NCI-H2171 (cell line): ENCODE data around the gene RYR1.
"Not testable (repeated sequence)": the region's sequence is repeated elsewhere in the genome, so short reads cannot be mapped to it uniquely, and the experiment has no call there.

ENCODE experiments used
- DNase-seq: peaks from one replicate; lab custom pipeline; 2025; lab: John Stamatoyannopoulos, UW

The RYR1 gene

DNA sequence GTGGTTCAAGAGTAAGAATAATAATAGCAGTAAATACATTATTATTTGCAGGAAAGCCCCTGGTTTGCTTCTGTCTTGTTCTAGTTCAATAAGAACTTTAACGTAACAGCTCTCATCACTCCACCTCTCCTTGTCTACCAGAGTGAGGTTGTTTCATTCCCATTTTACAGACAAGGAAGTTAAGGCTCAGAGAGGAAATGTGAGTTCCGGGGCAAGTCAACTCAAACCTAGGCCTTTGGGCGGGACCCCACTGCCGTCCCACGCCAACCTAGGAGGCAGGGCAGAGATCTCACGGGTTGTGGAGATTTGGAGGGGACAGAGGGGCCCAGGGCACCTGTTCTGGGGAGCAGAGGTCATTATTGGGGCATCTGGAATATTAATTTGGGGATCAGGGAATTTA lies 182.8 kb downstream of the RYR1 start:
- no peak for DNase-seq

DNA sequence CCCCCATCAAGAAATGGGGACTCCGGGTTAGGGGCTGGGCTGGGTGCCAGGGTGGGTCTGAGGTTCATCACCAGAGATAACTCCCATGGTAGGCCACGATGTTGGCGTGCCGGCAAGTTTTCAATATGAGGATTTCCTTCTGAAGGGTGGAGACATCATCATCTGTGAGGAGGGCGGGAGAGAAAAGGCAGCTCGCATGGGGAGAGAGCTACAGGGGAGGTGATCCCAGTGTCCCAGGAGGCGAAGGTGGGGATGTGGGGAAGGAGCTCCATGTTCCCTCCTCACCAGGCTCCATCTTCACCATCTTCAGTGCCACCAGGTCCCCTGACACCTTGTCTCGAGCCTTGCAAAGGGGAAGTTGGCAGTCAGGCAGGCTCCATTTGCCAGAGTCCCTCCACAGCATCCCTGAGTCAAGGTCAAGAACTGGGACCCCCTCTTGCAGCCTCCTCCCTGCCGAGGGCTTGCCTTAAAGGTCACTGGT lies 183.8 kb downstream of the RYR1 start:
- DNase-seq = no peak

DNA sequence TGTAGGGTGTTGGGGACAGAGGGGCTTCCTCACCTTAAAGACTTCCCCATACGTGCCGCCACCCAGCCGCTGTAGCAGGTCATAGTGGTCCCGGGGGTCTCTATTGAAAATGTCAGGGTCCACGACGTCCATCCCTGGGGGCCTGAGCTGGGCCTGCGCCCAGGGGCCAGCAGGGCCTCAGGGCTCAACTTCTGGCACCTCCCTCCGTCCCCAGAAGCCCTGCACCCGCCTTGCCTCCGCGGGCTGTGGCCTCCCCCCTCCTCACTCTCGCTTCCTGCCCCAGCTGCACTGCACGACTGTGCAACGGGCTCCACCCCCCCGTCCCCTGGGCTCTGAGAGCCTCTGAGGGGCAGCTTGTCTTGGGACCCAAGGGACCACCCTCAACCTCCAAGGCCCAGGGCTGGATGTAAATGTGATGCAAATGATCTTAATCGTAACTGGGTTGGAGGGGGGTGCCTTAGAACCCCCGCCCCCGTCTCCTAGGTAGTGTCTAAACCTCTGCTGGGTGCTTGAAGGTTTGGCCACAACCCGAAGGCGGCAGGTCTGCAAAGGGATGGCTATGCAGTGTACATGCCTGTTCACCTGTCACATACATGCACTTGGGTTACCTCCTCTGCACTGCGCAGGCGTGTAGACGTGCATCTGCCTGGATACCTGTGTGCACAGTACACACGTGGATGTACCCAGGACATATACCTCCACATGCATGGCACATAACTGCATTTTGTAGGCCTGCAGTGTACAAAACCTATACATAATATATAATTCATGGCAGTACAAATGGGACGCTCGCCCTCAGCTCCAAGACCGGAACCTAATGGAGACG lies 184.5 kb downstream of the RYR1 start, which contains the start of gene MAP4K1:
TSS of gene MAP4K1 (minus strand) at position 190 of the 826 bp plus-strand sequence. CDS start at position 132, 58 bp downstream.
- DNase-seq = peak; percentile 70

DNA sequence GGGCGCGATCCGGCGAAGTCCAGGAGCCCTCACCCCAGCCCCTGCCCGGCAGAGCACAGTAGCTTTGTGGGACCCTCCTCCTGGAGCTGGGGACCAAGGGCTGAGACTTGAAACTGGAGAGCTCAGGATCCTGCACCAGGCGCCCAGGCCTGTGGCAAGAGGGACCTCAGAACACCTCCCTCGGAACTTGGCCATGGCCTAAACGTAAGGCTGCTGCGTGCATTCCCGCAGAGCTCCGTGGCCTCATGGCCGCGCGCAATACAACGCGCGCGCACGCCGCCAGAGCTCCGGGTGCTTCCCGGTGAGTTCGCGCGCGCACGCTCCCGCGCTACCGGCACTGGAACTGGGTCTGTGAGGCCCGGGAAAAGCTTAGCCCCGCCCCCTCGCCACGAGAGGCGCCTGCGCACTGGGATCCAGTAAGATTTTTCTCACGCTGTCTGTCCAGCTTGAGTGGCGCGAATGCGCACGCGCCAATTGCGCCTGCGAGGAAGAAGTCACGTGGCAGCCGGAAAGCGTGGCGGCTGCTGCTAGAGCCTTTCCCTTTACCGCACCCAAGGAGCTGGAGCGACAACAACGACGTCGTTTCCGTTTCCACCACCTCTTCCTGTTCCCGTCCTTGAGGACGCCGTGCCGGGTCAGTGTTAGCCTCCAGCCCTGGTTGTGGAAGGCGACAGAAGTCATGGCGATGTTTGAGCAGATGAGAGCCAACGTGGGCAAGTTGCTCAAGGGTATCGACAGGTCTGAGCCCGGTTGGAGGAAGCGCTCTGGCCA lies 185.3 kb downstream of the RYR1 start, which contains the start of gene EIF3K:
TSS of gene EIF3K (plus strand) at position 599 of the 771 bp plus-strand sequence. CDS start at position 680, 81 bp downstream.
- peak; percentile 95 for DNase-seq

DNA sequence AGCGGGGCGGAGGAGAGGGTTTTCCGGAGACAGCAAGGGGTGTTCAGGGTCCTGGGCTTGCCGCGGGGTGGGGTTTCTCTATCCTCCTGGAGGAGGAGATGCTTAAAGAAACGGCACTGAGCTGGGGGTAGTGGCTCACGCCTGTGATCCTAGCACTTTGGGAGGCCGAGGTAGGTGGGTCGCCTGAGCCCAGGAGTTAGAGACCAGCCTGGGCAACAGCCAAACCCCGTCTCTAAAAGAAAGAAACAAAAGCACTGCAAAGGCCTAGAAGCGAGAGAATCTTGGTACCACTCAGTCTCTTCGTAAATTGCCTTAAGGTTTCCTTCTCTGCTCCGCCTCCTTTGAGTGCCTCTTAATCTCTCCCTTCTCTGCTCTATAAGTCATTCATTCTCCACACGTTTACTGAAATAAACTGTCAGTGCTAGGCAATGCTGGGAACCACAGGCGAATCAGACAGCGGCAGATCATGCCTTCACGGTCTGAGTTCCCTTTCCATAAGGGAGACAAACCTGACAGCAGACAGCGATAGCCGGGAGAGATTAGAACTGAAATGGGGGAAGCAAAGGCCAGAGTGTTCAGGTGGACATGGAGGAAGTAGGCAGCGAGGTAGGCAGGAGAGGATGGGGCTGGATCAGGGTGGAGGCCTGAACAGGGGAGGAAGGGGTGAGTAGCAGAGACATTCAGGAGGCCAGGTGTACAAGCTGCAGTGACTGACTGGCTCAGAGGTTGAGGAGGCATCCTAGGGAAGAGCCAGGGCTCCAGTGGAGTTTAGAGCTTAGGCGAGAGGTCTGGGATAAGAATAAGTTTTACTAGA lies 186.1 kb downstream of the RYR1 start:
- no peak for DNase-seq

DNA sequence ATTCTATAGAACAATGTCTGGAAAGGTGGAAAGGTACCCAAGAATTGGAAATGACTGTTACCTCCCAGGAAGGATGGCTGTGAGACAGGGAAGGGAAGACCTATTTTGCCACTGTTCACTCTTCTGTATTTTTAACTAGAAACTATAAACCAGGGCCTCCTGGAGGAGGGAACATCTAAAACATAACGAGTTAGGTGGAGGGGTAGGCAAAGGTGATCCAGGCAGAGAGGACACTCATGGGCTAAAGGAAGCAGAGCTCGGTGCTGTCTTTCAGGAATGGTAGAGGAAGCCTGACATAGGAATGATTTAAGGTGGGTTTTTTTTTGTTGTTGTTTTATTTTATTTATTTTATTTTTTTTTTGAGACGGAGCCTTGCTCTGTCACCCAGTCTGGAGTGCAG lies 191.3 kb downstream of the RYR1 start:
- DNase-seq = no peak

DNA sequence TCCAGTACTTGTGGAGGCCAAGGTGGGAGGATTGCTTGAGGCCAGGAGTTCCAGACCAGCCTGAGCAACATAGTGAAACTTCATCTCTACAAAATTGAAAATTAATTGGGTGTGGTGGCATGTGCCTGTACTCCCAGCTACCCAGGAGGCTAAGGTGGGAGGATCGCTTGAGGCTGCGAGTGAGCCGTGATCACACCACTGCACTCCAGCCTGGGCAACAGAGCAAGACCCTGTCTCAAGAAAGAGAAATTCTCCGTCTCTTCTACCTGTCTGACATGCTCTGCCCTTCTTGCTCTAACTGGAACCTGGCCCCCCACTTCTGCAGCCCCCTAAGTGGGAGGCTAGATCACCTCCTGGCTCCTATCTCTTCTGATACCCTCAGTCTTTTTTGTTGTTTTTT lies 192.9 kb downstream of the RYR1 start:
- DNase-seq = no peak

DNA sequence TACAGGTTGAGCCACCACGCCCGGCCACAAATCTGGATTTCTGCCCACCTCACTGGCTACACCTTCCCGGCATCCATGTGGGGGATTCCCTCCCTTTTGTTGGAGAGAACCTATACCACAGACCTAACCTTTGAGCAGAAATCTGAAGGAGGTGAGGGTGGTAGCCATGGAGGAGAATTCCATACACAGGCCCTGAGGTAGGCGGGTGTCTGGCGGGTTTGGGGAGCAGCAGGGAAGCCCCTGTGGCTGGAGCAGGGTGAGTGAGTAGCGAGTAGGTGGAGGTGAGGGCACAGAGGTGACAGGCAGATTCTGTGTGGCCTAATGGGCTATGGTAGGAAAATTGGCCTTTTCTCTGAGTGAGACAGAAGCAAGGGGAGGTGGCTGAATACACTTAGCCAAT lies 196.1 kb downstream of the RYR1 start:
- DNase-seq = no peak

DNA sequence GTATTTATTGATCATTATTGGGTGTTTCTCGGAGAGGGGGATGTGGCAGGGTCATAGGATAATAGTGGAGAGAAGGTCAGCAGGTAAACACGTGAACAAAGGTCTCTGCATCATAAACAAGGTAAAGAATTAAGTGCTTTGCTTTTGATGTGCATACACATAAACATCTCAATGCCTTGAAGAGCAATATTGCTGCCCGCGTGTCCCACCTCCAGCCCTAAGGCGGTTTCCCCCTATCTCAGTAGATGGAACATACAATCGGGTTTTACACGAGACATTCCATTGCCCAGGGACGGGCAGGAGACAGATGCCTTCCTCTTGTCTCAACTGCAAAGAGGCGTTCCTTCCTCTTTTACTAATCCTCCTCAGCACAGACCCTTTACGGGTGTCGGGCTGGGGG lies 197.8 kb downstream of the RYR1 start:
- not testable (repeated sequence) for DNase-seq

DNA sequence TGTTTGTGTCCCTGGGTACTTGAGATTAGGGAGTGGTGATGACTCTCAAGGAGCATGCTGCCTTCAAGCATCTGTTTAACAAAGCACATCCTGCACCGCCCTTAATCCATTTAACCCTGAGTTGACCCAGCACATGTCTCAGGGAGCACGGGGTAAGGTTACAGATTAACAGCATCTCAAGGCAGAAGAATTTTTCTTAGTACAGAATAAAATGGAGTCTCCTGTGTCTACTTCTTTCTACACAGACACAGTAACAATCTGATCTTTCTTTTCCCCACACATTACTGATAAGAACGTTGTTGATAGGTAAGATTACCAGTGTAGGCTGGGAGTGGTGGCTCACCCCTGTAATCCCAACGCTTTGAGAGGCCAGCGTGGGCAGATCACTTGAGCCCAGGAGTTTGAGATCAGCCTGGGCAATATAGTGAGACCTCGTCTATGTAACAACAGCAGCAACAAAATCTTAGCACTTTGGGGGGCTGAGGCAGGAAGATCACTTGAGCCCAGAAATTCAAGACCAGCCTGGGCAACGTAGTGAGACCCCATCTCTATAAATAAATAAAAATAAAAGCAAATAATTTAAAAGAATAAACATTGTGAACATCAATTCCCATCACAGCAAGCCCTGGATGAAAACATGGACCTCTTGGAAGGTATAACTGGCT lies 198.5 kb downstream of the RYR1 start:
- DNase-seq = not testable (repeated sequence)

DNA sequence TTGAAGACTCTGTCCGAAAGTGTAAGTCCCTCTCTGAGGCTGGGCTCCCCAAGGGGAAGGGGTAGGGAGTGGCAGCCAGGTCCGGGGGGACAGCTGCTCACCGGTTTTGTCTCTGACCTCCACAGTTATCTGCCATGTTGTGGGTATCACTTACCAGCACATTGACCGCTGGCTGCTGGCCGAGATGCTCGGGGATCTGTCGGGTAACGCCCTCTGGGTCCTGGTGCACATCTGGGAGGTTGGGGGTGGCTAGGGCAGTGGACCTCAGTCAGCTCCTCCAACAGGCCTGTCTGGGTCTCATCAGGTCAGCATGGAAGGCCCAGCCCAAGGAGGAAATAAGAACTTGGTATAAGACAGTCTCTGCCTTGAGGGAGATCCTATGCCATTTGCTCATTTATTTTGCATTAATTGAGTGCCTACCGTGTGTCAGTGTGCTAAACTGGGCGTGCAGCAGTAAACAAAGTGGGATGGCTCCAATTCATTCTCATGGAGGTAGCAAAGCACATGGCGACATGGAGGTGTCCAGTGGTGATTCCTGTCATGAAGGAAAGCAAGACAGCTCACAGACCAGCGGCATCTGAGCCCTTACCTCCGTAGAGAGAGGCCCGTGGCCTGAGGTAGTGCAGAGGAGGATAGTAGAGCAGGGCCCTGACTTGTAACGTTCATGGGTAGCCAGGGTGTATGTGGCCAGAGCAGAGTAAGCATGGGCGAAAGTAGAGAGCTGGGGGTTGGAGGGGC lies 199.2 kb downstream of the RYR1 start:
- no peak for DNase-seq

DNA sequence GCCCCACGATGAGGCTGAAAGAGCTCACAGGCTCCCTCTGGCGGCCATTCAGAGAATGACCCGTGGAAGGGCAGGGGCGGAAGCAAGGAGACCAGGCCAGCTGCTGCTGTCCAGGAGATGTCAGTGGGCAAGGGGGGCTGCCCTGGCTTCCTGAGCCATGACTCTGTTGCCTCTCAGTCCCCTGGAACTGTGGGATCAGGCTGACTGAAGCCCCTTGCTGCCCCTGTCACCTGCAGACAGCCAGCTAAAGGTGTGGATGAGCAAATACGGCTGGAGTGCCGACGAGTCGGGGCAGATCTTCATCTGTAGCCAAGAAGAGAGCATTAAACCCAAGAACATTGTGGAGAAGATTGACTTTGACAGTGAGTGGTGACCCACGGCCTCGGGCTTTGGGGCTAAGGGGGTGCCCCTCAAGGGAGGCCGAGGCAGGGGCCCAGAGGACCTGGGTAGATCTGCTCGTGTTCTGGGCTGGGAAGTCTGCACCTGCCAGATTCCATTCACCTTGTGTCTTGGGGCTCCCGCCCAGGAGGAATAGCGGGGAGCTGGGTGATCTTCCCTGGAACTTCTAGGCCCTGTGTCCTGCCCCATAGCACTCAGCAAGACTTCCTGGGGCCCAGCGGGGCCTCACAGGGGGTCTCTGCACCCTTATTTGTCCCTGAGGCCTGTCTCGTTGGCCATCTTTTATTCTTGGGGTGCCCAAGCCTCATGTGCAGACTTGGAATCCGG lies 201.4 kb downstream of the RYR1 start:
- no peak for DNase-seq

DNA sequence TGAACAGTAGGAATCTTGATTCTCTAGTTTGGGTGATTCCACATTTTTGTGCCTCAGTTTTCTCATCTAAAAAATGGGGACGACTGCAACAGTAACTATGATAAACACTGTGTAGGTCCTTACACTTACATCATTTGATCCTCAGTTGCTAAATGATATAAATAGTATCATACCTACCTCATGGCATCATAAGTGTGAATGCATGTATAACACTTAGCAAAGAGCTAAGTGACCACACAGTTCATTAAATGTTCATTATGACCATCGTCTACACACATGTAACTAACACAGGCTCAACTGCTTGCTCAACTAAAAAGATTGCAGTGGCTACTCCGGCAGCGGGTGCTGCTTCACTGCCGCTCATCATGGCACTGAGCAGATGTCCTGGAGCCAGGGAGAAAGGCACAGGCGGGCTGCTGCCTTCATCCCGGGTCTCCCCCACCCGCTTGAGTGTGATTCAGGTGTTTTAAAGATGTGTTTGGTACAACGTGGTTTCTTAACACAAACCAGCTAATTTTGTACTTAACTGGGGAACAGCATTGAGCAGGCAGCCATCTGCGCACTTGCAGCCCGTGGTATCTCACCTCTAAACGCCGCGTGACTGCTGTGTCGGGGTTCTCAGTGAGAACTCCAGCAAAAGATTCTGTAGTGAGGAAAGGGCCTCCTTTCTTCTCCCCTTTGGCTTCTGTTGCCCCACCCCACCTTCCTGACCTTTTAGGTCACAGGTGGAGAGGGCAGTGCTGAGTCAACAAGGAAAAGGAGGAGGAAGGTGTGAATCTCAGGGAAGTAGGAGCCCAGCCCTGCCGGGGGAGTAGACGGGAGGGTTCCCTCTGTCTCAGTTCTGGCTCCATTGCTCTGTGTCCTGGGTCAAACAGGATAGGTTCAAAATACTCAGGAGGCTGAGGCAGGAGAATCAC lies 202.2 kb downstream of the RYR1 start:
- DNase-seq = no peak
